A673 (cell line): Measurements from ENCODE around the gene SMAGP. TPM values are rescaled to one million over a fixed set of nuclear protein-coding genes. Genes with fewer than 3 reads are reported as not detected.
"Not testable (repeated sequence)": the region's sequence is repeated elsewhere in the genome, so short reads cannot be mapped to it uniquely, and the experiment has no call there.

ENCODE experiments used
- BruUV-seq: library from RNA; stranded (reverse); fragments of 400-500 nt; replicated peaks from 2 replicates; lab custom pipeline; 2021; lab: Mats Ljungman, UMichigan
- CTCF ChIA-PET: fragments of 300-600 bp; sonication (Branson Sonifier 250); formaldehyde crosslinking; loops from one replicate; lab custom pipeline; 2022; ENCODE audit warnings: antibody characterized with exemption; lab: Charles Lee
- POLR2A ChIA-PET: fragments of 300-600 bp; sonication (Branson Sonifier 250); formaldehyde crosslinking; loops from one replicate; lab custom pipeline; 2022; ENCODE audit warnings: antibody characterized with exemption; ENCODE audit not compliant: low non-redundant PET; lab: Charles Lee
- DNase-seq: peaks from one replicate; pipeline ENCODE4 v3.0.0-alpha.2; 2015; ENCODE audit warnings: low spot score
- H3K27ac ChIP-seq: fragments of 200-600 bp; sonication (generic); 2 replicates; pipeline ENCODE4 v1.5.1; 2016; ENCODE audit warnings: mixed run types, low read depth, mild to moderate bottlenecking, mixed read lengths, antibody characterized with exemption, low read length; ENCODE audit not compliant: poor library complexity, severe bottlenecking
- H3K27me3 ChIP-seq: fragments of 200-600 bp; sonication (generic); replicated peaks from 2 replicates; pipeline ENCODE4 v1.6.1; 2017; ENCODE audit warnings: mixed run types, low read depth, mild to moderate bottlenecking, mixed read lengths, antibody characterized with exemption, low read length; ENCODE audit not compliant: insufficient read depth, poor library complexity
- H3K36me3 ChIP-seq: fragments of 200-600 bp; sonication (generic); 2 replicates; pipeline ENCODE4 v1.6.1; 2016; ENCODE audit warnings: mixed run types, mild to moderate bottlenecking, mixed read lengths, antibody characterized with exemption, low read length; ENCODE audit not compliant: insufficient read depth, poor library complexity, severe bottlenecking
- H3K4me1 ChIP-seq: fragments of 200-600 bp; sonication (generic); 2 replicates; pipeline ENCODE4 v1.6.1; 2017; ENCODE audit warnings: mixed run types, mild to moderate bottlenecking, mixed read lengths, antibody characterized with exemption, low read length; ENCODE audit not compliant: insufficient read depth, poor library complexity, severe bottlenecking
- H3K4me3 ChIP-seq: fragments of 200-600 bp; sonication (generic); 2 replicates; pipeline ENCODE4 v1.5.1; 2016; ENCODE audit warnings: low read depth, mixed run types, mild to moderate bottlenecking, mixed read lengths, low read length; ENCODE audit not compliant: poor library complexity, severe bottlenecking
- H3K9me3 ChIP-seq: fragments of 200-600 bp; sonication (generic); 2 replicates; pipeline ENCODE4 v1.6.1; 2016; ENCODE audit warnings: mixed run types, low read depth, mild to moderate bottlenecking, mixed read lengths, antibody characterized with exemption, low read length; ENCODE audit not compliant: poor library complexity, severe bottlenecking
- EZH2 ChIP-seq: fragments of 200-600 bp; sonication (generic); IDR thresholded peaks from 2 replicates; pipeline ENCODE4 v1.6.1; 2017; ENCODE audit warnings: borderline replicate concordance, low read depth, mild to moderate bottlenecking, mixed read lengths, antibody characterized with exemption, low read length; ENCODE audit not compliant: poor library complexity, severe bottlenecking
- intact Hi-C: fragments of 100-400 bp; cut with micrococcal nuclease; formaldehyde crosslinking; loops from one replicate; pipeline ENCODE4 v1.10.0; 2022; ENCODE audit not compliant: unreplicated experiment
- total RNA-seq: library from RNA; stranded (reverse); gene quantifications from 2 replicates; pipeline ENCODE4 v1.2.3, GENCODE V29; 2021
- TF ChIP-seq, protein P1 (sequence below): fragments of 300-800, 200-600 bp; sonication (generic); conservative IDR thresholded peaks from 2 replicates; pipeline ENCODE4 v1.5.1; 2017; ENCODE audit warnings: low read depth, mild to moderate bottlenecking, antibody characterized with exemption, low read length, moderate library complexity, mixed read lengths

SMAGP gene
- total RNA-seq, 1 experiment from 2014 or later: 26.5 TPM

DNA sequence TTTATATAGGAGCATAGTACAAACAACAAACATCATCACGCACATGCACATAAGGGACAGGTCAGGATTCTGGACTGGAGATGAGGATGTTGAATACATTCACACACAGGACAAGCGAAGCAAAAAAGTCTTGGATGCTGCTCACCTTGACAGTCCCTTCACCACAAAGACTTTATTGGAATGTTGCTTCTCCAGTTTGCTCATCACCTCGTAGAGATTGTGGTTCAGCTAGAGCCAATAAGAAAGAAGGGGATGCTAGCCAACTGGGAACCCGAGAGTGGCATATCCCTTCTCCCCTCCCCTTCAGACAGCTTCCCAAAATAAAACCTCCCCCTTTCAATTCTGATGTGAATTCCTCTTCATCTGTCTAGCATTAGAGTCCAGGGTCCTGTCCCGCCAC is 25.4 kb upstream of the SMAGP start:
- CTCF ChIA-PET: no interaction called here
- no peaks in the 10 kb centered on the region for H3K36me3 ChIP-seq
- POLR2A ChIA-PET: no interaction called here
- no peaks in the 10 kb centered on the region for H3K9me3 ChIP-seq
- DNase-seq: no peak
- H3K27ac ChIP-seq: no peak overlapping the region
- H3K4me1 ChIP-seq: no peaks in the 10 kb centered on the region
- no peak overlapping the region for H3K4me3 ChIP-seq
- TF ChIP-seq, protein P1, sequence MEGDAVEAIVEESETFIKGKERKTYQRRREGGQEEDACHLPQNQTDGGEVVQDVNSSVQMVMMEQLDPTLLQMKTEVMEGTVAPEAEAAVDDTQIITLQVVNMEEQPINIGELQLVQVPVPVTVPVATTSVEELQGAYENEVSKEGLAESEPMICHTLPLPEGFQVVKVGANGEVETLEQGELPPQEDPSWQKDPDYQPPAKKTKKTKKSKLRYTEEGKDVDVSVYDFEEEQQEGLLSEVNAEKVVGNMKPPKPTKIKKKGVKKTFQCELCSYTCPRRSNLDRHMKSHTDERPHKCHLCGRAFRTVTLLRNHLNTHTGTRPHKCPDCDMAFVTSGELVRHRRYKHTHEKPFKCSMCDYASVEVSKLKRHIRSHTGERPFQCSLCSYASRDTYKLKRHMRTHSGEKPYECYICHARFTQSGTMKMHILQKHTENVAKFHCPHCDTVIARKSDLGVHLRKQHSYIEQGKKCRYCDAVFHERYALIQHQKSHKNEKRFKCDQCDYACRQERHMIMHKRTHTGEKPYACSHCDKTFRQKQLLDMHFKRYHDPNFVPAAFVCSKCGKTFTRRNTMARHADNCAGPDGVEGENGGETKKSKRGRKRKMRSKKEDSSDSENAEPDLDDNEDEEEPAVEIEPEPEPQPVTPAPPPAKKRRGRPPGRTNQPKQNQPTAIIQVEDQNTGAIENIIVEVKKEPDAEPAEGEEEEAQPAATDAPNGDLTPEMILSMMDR: no peak
- no peak for TF ChIP-seq EZH2
- no peaks in the 10 kb centered on the region for H3K27me3 ChIP-seq
- intact Hi-C loops: no loop called here
- no TSS peak for BruUV-seq

DNA sequence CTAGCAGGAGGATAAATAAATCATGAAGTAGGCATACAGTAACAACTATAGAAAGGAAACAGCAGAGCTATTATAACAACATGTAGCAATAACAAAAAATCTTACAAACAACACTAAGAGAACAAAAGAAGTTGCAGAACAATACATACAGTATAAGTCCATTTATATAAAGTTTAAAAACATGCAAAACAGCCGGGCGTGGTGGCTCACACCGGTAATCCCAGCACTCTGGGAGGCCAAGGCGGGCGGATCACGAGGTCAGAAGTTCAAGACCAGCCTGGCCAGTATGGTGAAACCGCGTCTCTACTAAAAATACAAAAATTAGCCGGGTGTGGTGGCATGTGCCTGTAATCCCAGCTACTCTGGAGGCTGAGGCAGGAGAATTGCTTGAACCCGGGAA is 23.9 kb upstream of the SMAGP start:
- intact Hi-C loops, CTCF ChIA-PET, POLR2A ChIA-PET: not testable (repeated sequence)

DNA sequence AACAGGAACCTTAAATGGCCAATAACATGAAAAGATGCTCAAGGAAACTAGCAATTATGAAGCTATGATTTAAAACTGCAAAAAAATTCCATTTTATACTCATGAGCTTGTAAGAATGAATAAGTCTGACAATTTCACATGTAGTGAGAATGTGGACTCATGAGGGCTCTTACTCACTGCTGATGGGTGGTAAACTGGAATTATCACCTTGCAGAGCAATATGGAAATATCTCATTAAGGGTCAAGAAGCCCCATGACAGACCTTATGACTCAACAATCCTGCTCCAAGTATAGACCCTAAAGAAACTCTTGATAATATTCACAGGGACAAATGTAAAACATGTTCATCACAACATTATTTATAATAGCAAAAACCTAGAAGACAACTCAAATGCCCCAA is 23.5 kb upstream of the SMAGP start:
- no TSS peak for BruUV-seq
- POLR2A ChIA-PET: no interaction called here
- no peak overlapping the region for H3K4me3 ChIP-seq

More for the DNA sequence above, 23.9 kb upstream of the SMAGP start:
- not testable (repeated sequence) for H3K4me1 ChIP-seq, H3K9me3 ChIP-seq, H3K27ac ChIP-seq, H3K27me3 ChIP-seq, H3K4me3 ChIP-seq, BruUV-seq, DNase-seq, H3K36me3 ChIP-seq

More for the DNA sequence above, 23.5 kb upstream of the SMAGP start:
- CTCF ChIA-PET: no interaction called here
- no peaks in the 10 kb centered on the region for H3K27me3 ChIP-seq
- H3K4me1 ChIP-seq: no peaks in the 10 kb centered on the region
- no peak for DNase-seq
- H3K36me3 ChIP-seq: no peaks in the 10 kb centered on the region
- TF ChIP-seq, protein P1: no peak
- no peak for TF ChIP-seq EZH2
- H3K27ac ChIP-seq: no peak overlapping the region
- no peaks in the 10 kb centered on the region for H3K9me3 ChIP-seq
- intact Hi-C loops: no loop called here
